Effector memory CD4-positive, alpha-beta T cell (primary cell): ENCODE data around the gene KLHL5.

Source experiments
- DNase-seq, 3 donors: peaks; one replicate each; pipeline ENCODE4 v3.0.0-alpha.2; 2020
- H3K27ac ChIP-seq: 2 replicates; pipeline ENCODE4 v1.7.0; 2013; ENCODE audit warnings: mild to moderate bottlenecking, low read length, moderate library complexity; ENCODE audit not compliant: insufficient read depth, poor library complexity, severe bottlenecking
- H3K27me3 ChIP-seq: replicated peaks from 2 replicates; pipeline ENCODE4 v1.7.0; 2013; ENCODE audit warnings: mild to moderate bottlenecking, low read length; ENCODE audit not compliant: insufficient read depth, control insufficient read depth, poor library complexity, severe bottlenecking
- H3K36me3 ChIP-seq: 2 replicates; pipeline ENCODE4 v1.7.0; 2013; ENCODE audit warnings: mild to moderate bottlenecking, low read length, moderate library complexity; ENCODE audit not compliant: control insufficient read depth, insufficient read depth
- H3K4me1 ChIP-seq: 2 replicates; pipeline ENCODE4 v1.7.0; 2013; ENCODE audit warnings: low read length, mild to moderate bottlenecking; ENCODE audit not compliant: control insufficient read depth, insufficient read depth, poor library complexity, severe bottlenecking
- H3K4me3 ChIP-seq: 2 replicates; pipeline ENCODE4 v1.7.0; 2013; ENCODE audit warnings: low read length, low read depth, mild to moderate bottlenecking; ENCODE audit not compliant: insufficient read depth, poor library complexity, severe bottlenecking
- H3K9me3 ChIP-seq: 2 replicates; pipeline ENCODE4 v1.7.0; 2013; ENCODE audit warnings: mild to moderate bottlenecking, low read length, moderate library complexity; ENCODE audit not compliant: control insufficient read depth

Gene KLHL5

GRCh38 chr4:39157520-39157919 is 95.5 kb downstream of the KLHL5 start:
- H3K4me1 ChIP-seq, result no peaks in the 10 kb centered on the region

GRCh38 chr4:39166177-39166576 is 104.1 kb downstream of the KLHL5 start:
- no peak for DNase-seq
- Histone ChIP-seq H3K27ac (no peak overlapping the region), H3K4me1 (no peaks in the 10 kb centered on the region), H3K36me3 (no peaks in the 10 kb centered on the region), H3K9me3 (no peaks in the 10 kb centered on the region), H3K4me3 (no peak overlapping the region), H3K27me3 (no peaks in the 10 kb centered on the region)

More at GRCh38 chr4:39157520-39157919, 95.5 kb downstream of the KLHL5 start:
- no peak for DNase-seq
- no peaks in the 10 kb centered on the region for H3K36me3 ChIP-seq
- no peaks in the 10 kb centered on the region for H3K27me3 ChIP-seq
- H3K4me3 ChIP-seq, result no peak overlapping the region
- no peak overlapping the region for H3K27ac ChIP-seq
- no peaks in the 10 kb centered on the region for H3K9me3 ChIP-seq

- H3K4me1 ChIP-seq, result no peaks in the 10 kb centered on the region
- H3K4me3 ChIP-seq, result no peak overlapping the region
- H3K36me3 ChIP-seq, result no peaks in the 10 kb centered on the region
- no peaks in the 10 kb centered on the region for H3K27me3 ChIP-seq
- no peak for DNase-seq
- no peak overlapping the region for H3K27ac ChIP-seq
- H3K9me3 ChIP-seq, result no peaks in the 10 kb centered on the region
Observed at GRCh38 chr4:39166669-39167068, 104.6 kb downstream of the KLHL5 start.

- Histone ChIP-seq H3K4me3 (no peak overlapping the region), H3K36me3 (no peaks in the 10 kb centered on the region), H3K9me3 (no peaks in the 10 kb centered on the region), H3K4me1 (no peaks in the 10 kb centered on the region), H3K27me3 (no peaks in the 10 kb centered on the region), H3K27ac (no peak overlapping the region)
- DNase-seq, result no peak
Observed at GRCh38 chr4:39169426-39169825, 107.4 kb downstream of the KLHL5 start.

GRCh38 chr4:39170301-39170700 is 108.3 kb downstream of the KLHL5 start:
- Histone ChIP-seq H3K27me3 (no peaks in the 10 kb centered on the region), H3K9me3 (no peaks in the 10 kb centered on the region), H3K27ac (no peak overlapping the region), H3K4me3 (no peak overlapping the region), H3K36me3 (no peaks in the 10 kb centered on the region), H3K4me1 (no peaks in the 10 kb centered on the region)
- DNase-seq, result no peak
